ENCODE data around the gene ARIH2.

ARIH2 gene

DNA sequence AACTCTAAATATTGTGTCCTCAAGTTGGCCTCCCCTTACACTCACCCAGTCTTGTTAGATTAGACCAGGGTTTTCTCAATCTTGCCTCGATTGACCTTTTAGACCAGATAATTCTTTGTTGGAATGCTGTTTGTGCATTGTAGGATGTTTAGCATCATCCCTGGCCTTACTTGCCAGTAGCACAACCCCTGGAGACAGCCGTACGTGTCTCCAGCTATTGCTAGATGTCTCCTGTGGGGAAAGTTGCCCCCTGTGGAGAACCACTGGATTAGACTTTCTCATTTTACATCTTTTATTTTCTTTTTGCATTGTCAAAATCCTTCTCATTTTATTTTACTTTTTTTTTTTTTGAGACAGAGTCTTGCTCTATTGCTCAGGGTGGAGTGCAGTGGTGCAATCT is 90.8 kb downstream of the ARIH2 start:
- H3K4me1 Mint-ChIP-seq: peaks cover 17% of the 10 kb centered on the region
- peaks cover 18% of the 10 kb centered on the region for H3K36me3 Mint-ChIP-seq (ENCODE audit: low read depth)
- ATAC-seq (no peak), DNase-seq (no peak)
- peak overlapping the region; percentile 99 for H3K4me3 Mint-ChIP-seq
- no peak overlapping the region for H3K27ac Mint-ChIP-seq
- no peaks in the 10 kb centered on the region for H3K27me3 Mint-ChIP-seq
- no peaks in the 10 kb centered on the region for H3K9me3 Mint-ChIP-seq

DNA sequence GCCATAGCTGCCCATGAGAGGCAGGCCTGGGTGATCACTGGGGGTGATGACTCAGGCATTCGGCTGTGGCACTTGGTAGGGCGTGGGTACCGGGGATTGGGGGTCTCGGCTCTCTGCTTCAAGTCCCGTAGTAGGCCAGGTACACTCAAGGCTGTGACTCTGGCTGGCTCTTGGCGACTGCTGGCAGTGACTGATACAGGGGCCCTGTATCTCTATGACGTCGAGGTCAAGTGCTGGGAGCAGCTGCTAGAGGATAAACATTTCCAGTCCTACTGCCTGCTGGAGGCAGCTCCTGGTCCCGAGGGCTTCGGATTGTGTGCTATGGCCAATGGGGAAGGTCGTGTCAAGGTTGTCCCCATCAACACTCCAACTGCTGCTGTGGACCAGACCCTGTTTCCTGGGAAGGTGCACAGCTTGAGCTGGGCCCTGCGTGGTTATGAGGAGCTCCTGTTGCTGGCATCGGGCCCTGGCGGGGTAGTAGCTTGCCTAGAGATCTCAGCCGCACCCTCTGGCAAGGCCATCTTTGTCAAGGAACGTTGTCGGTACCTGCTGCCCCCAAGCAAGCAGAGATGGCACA is 93.9 kb downstream of the ARIH2 start:
- no peaks in the 10 kb centered on the region for H3K9me3 Mint-ChIP-seq
- ATAC-seq: no peak
- peaks cover 28% of the 10 kb centered on the region for H3K36me3 Mint-ChIP-seq (ENCODE audit: low read depth)
- no peaks in the 10 kb centered on the region for H3K27me3 Mint-ChIP-seq
- H3K4me1 Mint-ChIP-seq: peaks cover 20% of the 10 kb centered on the region
- H3K27ac Mint-ChIP-seq: no peak overlapping the region
- no peak overlapping the region for H3K4me3 Mint-ChIP-seq
- DNase-seq: no peak

DNA sequence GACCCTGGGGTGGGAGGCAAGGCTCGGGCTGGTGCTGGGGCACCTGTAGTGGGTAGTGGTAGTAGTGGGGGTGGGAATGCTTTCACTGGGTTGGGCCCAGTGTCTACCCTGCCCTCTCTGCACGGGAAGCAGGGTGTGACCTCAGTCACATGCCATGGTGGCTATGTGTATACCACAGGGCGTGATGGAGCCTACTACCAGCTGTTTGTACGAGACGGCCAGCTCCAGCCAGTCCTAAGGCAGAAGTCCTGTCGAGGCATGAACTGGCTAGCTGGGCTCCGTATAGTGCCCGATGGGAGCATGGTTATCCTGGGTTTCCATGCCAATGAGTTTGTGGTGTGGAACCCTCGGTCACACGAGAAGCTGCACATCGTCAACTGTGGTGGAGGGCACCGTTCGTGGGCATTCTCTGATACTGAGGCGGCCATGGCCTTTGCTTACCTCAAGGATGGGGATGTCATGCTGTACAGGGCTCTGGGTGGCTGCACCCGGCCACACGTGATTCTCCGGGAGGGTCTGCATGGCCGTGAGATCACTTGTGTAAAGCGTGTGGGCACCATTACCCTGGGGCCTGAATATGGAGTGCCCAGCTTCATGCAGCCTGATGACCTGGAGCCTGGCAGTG is 94.6 kb downstream of the ARIH2 start:
- Mint-ChIP-seq H3K27ac (no peak overlapping the region), H3K27me3 (no peaks in the 10 kb centered on the region), H3K36me3 (ENCODE audit: low read depth) (peaks cover 24% of the 10 kb centered on the region), H3K4me3 (no peak overlapping the region), H3K9me3 (no peaks in the 10 kb centered on the region), H3K4me1 (peaks cover 17% of the 10 kb centered on the region)
- ATAC-seq: no peak
- no peak for DNase-seq

DNA sequence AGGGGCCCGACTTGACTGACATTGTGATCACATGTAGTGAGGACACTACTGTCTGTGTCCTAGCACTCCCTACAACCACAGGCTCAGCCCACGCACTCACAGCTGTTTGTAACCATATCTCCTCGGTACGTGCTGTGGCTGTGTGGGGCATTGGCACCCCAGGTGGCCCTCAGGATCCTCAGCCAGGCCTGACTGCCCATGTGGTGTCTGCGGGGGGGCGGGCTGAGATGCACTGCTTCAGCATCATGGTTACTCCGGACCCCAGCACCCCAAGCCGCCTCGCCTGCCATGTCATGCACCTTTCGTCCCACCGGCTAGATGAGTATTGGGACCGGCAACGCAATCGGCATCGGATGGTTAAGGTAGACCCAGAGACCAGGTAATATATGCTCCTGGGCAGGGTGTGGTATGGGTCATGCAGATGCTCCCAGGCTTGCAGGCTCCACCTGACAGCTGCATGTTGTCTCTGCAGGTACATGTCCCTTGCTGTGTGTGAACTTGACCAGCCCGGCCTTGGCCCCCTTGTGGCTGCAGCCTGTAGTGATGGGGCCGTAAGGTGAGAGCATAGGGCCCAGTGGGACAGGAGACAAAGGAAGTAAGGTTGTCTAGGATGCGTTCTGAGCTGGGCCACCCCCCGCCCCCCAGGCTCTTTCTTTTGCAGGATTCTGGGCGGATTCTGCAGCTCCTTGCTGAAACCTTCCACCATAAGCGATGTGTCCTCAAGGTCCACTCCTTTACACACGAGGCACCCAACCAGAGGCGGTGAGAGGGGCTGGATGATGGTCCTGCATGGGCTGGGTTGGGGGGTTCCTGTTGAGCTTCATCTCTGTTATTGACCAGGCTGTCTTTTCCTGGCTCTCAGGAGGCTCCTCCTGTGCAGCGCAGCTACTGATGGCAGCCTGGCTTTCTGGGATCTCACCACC is 95.4 kb downstream of the ARIH2 start:
- no peaks in the 10 kb centered on the region for H3K9me3 Mint-ChIP-seq
- H3K36me3 Mint-ChIP-seq (ENCODE audit: low read depth): peaks cover 24% of the 10 kb centered on the region
- ATAC-seq (peak; percentile 33), DNase-seq (peak; percentile 62)
- no peak overlapping the region for H3K27ac Mint-ChIP-seq
- peaks cover 17% of the 10 kb centered on the region for H3K4me1 Mint-ChIP-seq
- no peaks in the 10 kb centered on the region for H3K27me3 Mint-ChIP-seq
- no peak overlapping the region for H3K4me3 Mint-ChIP-seq

DNA sequence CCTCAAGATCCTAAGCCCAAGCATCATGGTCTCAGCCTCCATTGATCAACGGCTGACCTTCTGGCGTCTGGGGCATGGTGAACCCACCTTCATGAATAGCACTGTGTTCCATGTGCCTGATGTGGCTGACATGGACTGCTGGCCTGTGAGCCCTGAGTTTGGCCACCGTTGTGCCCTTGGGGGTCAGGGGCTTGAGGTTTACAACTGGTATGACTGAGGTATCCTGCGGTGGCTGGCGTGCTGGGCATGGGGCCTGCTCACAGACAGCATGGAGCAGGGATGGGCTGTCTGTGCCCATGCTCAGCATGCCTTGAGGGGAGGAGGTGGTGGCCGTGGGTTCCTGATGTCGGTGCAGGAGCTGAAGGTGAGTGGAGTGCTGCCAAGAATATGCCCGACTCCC is 96.4 kb downstream of the ARIH2 start:
- H3K4me1 Mint-ChIP-seq: peaks cover 23% of the 10 kb centered on the region
- H3K27me3 Mint-ChIP-seq: no peaks in the 10 kb centered on the region
- no peak overlapping the region for H3K27ac Mint-ChIP-seq
- no peak overlapping the region for H3K4me3 Mint-ChIP-seq
- peaks cover 21% of the 10 kb centered on the region for H3K36me3 Mint-ChIP-seq (ENCODE audit: low read depth)
- DNase-seq (no peak), ATAC-seq (no peak)
- no peaks in the 10 kb centered on the region for H3K9me3 Mint-ChIP-seq

DNA sequence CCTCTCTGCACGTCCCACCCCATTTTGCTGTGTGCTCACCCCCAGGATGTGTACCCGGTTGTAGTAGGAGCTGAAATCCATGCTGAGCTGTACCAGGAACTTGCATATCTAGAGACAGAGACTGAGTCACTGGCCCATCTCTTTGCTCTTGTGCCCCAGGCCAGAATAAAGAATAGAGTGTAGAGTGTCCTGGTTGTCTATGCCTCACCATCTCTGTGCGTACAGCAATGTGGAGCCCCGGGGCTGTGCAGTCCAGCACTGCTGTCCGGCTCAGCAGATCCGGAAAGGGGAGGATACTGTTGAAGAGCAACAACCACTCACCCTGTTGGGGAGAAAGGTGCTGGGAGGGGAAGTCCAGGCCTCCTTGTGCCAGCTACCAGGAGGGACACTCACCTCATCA is 97.1 kb downstream of the ARIH2 start:
- no peaks in the 10 kb centered on the region for H3K27me3 Mint-ChIP-seq
- H3K9me3 Mint-ChIP-seq: no peaks in the 10 kb centered on the region
- ATAC-seq: no peak
- no peak for DNase-seq
- H3K27ac Mint-ChIP-seq: no peak overlapping the region
- H3K4me1 Mint-ChIP-seq: peaks cover 27% of the 10 kb centered on the region
- no peak overlapping the region for H3K4me3 Mint-ChIP-seq
- H3K36me3 Mint-ChIP-seq (ENCODE audit: low read depth): peaks cover 21% of the 10 kb centered on the region

DNA sequence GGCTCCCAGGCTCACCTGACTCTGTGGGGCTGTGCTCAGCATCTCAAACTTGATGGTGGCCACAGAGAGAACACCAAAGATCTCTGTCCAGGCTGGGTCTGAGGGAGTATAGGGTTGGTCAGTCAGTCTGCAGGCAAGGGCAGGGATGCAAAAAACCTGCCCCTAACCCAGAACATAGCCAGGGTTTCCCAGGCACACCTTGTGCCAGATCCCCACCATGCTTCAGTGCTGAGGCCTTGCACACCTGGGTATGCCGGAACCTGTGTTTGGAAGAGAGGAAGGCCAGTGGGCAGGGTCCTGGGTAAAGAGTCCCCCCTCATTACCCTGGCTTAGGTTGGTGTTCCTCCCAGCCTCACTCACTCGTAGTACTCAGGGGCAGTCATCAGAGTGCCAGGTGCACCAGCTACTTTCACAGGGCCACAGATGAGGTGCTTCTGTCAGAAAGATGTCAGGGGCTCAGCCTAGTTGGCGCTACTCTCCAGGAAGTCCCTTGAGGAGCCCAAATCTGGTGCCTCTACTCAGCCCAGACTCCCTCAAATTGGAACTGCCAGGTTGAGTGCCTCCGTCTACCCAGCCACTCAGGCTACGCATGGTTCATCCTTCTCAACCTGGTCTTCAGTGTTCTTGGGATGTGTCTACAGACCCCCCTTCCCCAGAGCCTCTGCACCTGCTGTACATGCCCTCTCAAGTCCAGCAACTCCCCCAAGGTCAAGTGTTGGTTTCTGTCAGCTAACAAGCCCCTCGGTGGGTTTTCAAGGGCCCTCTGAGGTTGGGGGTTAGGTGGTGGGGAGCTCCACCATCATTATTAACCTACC is 98.0 kb downstream of the ARIH2 start:
- peaks cover 29% of the 10 kb centered on the region for H3K4me1 Mint-ChIP-seq
- H3K36me3 Mint-ChIP-seq (ENCODE audit: low read depth): peaks cover 23% of the 10 kb centered on the region
- H3K4me3 Mint-ChIP-seq: peak overlapping the region; percentile 96
- H3K27ac Mint-ChIP-seq: no peak overlapping the region
- H3K9me3 Mint-ChIP-seq: no peaks in the 10 kb centered on the region
- DNase-seq (no peak), ATAC-seq (no peak)
- H3K27me3 Mint-ChIP-seq: no peaks in the 10 kb centered on the region

DNA sequence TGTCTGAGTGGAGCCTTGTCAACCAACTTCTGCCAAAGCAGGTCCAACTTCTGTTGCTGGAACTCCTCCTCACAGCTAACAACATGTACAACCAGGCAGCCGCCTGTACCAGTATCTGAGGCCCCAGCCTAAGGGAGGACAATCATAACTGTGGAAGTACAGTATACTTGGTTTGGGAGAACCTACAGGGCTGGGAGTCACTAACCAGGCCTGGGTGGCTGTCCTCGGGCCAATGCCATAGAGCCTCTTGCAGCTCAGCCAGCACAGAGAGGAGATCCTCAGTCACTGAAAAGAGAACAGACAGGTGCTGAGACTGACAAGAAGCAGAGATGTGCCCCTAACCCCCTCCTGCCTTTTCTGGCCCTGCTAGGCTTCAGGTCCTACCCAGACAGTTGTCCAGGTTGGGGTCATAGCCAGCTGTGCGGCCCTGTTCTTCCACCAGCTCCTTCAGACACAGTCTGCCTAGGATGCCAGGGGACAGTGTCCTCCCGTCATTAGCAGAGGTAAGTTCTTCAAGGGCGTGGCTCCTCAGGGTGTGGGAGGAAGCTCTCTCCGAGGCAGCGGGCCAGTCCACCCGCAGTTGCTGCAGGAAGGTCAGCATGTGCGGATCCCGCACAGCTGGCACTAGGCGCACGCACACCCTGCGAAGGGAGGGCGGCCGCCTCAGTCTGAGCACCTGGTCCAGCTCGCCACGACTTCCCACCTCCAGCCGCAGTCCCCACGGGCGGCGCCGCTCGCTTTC is 98.8 kb downstream of the ARIH2 start:
- peak overlapping the region; percentile 96 for H3K4me3 Mint-ChIP-seq
- no peaks in the 10 kb centered on the region for H3K9me3 Mint-ChIP-seq
- no peaks in the 10 kb centered on the region for H3K27me3 Mint-ChIP-seq
- H3K27ac Mint-ChIP-seq: peak overlapping the region; percentile 31
- peaks cover 29% of the 10 kb centered on the region for H3K4me1 Mint-ChIP-seq
- peaks cover 18% of the 10 kb centered on the region for H3K36me3 Mint-ChIP-seq (ENCODE audit: low read depth)
- no peak for ATAC-seq
- no peak for DNase-seq

DNA sequence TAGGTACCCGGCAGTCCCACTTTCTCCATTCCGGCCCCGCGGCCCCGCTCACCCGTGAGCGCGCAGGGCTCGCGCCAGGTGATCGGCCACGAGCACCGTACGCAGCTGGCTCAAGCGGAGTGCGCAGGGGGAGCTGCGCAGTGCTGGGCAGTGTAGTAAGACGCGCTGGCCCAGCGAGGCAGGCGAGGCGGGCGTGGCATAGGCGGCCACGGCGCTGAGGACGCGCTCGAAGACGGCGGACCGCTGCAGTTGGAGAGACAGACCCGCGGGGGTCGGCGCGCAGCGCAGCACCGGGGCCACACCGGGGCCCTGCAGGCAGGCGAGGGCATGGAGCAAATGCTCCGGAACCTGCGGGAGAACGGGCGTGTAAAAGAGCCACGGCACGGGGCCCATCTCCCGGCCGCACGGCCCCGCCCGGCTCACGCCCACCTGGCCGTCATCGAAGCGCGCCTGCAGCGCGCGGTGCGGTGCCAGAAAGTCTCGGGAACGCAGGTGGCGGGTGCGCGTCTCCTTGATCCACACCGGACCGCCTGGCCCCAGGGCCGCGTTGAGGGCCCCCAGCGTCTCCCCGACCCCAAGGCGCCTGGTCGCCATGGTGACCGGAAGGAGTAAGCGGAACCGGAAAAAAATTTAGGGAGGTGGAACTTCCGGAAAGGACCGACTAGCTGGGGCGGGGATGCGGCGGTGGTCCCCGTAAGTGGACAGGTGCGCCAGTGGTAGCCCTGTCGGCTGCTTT is 99.5 kb downstream of the ARIH2 start, which contains the start of gene DALRD3:
DALRD3 (minus strand) TSS at position 610 of the 736 bp plus-strand sequence; CDS start at position 594, 16 bp downstream.
- Mint-ChIP-seq H3K9me3 (no peaks in the 10 kb centered on the region), H3K36me3 (ENCODE audit: low read depth) (peaks cover 24% of the 10 kb centered on the region), H3K4me1 (peaks cover 32% of the 10 kb centered on the region), H3K27ac (peak within 1 kb of the TSS; percentile 84), H3K27me3 (no peaks in the 10 kb centered on the region), H3K4me3 (peak within 1 kb of the TSS; percentile 96)
- ATAC-seq (peak; percentile 1), DNase-seq (peak; percentile 69)

DNA sequence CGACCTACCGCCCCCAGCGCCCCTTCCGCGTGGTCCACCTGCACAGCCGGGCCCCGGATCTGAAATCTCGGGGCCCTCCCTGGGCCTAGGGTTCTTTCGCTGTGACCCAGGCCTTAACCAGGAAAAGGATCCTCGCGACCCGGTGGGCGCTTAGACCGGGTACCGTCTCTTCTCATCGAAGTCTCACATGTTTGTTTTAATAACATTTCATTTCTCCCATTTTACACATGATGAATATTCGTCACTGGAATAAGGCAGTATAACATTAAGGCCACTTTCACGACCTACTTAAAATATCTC is 100.0 kb downstream of the ARIH2 start:
- Mint-ChIP-seq H3K4me1 (peaks cover 36% of the 10 kb centered on the region), H3K27me3 (no peaks in the 10 kb centered on the region), H3K9me3 (no peaks in the 10 kb centered on the region), H3K4me3 (peak overlapping the region; percentile 96), H3K27ac (peak overlapping the region; percentile 84), H3K36me3 (ENCODE audit: low read depth) (peaks cover 28% of the 10 kb centered on the region)
- DNase-seq (no peak), ATAC-seq (no peak)

DNA sequence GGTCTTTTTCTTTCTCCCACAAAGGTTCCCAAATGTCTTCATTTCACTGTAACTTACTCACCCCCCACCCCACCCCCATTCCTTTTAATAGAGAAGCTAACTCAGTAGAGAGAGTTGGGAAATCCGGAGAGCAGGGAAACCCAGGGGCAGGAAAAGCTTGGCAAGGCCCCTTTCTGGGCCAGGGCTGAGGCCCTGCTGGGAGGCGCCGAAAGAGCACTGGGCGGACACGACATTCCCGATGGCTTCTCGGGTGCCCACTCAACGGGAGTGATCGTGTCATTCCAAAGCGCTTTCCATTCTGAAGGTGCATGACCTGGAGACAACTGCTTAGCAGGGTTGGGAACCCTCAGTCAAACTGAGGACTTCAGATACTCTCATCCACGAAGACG is 101.3 kb downstream of the ARIH2 start:
- DNase-seq: no peak
- Mint-ChIP-seq H3K9me3 (no peaks in the 10 kb centered on the region), H3K36me3 (ENCODE audit: low read depth) (peaks cover 37% of the 10 kb centered on the region), H3K4me3 (peak overlapping the region; percentile 96), H3K27ac (peak overlapping the region; percentile 81), H3K27me3 (no peaks in the 10 kb centered on the region), H3K4me1 (peaks cover 48% of the 10 kb centered on the region)
- no peak for ATAC-seq

DNA sequence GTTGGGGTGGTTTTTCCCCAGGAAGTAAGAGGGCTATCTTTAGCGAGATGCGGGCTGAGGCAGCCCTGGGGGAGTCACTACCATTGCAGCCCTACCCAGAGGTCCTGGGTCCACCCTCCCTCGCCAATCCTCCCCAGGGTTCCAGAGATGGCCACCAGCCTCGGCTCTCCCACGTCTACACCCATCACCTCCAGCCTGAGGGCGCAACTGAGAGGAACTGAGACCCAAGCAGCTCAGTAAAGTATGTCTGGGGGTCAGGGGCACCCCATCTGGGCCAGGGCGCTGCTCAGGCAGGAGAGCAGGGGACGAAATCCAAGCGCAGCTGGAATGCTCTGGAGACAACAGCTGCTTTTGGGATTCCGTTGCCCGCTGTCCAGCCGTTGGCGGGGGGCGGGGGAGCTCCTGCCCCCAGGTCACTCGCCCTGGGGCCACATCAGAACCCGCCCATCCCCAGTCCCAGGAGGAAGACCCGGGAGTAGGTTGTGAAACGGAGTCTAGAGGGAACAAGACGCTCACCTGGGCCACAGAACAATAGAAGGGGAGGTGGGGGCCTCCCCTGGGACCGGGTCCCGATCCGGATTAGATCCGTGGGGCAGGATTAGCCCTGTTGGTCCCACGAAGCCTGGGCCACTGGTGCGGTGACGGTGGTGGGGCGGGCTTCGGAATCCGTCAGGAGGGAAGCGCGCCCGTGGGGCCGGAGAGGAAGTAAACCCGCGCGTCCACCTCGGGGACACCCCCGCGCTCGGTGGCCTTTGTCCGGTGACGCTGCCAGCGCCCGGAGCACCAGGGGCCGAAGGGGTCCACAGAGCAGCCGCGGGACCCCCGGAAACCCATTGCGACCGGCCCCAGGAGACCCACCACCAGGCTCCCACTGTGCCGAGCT is 101.9 kb downstream of the ARIH2 start:
- Mint-ChIP-seq H3K4me3 (peak overlapping the region; percentile 96), H3K27me3 (no peaks in the 10 kb centered on the region), H3K4me1 (peaks cover 55% of the 10 kb centered on the region), H3K36me3 (ENCODE audit: low read depth) (peaks cover 37% of the 10 kb centered on the region), H3K9me3 (no peaks in the 10 kb centered on the region), H3K27ac (peak overlapping the region; percentile 81)
- DNase-seq (peak; percentile 44), ATAC-seq (peak; percentile 1)

Data from activated naive CD8-positive, alpha-beta T cell treated with anti-CD3 and anti-CD28 coated beads, Interleukin-2, amount 50 U/mL, for 24 hours (primary cell).